IMR-90 (cell line): ENCODE measurements around the gene PID1. TPM values are rescaled to one million over a fixed set of nuclear protein-coding genes. Genes with fewer than 3 reads are reported as not detected.
A peak's percentile ranks its signal among the peaks of the same experiment; 100 is the strongest.

Source experiments
- ATAC-seq: fragments of 200-7000 bp; cut with Tn5 transposase; 2 replicates; pipeline ENCODE4 v1.9.1; 2020; ENCODE audit warnings: low read depth, mild to moderate bottlenecking, moderate library complexity
- BruUV-seq: library from RNA; stranded (reverse); fragments of 400-500 nt; replicated peaks from 2 replicates; lab custom pipeline; 2021; lab: Mats Ljungman, UMichigan
- CTCF ChIA-PET: fragments of 300-600 bp; formaldehyde crosslinking; extraction: SDS; loops from one replicate; lab custom pipeline; 2021; ENCODE audit warnings: antibody characterized with exemption; lab: Yijun Ruan, JAX
- POLR2A ChIA-PET: fragments of 300-600 bp; sonication (Branson Sonifier 250); formaldehyde crosslinking; loops from one replicate; lab custom pipeline; 2022; ENCODE audit warnings: antibody characterized with exemption; ENCODE audit not compliant: unreplicated experiment; lab: Charles Lee
- DNase-seq: peaks from one replicate; pipeline ENCODE4 v3.0.0; 2013
- H2AFZ ChIP-seq: replicated peaks from 2 replicates; pipeline ENCODE3; 2013; ENCODE audit warnings: low read length, mild to moderate bottlenecking; ENCODE audit not compliant: poor library complexity
- H2AK5ac ChIP-seq: 2 replicates; pipeline ENCODE4 v1.6.1; 2013; ENCODE audit warnings: low read depth, low read length, inconsistent platforms
- H2AK9ac ChIP-seq: replicated peaks from 2 replicates; pipeline ENCODE3; 2013; ENCODE audit warnings: mild to moderate bottlenecking, low read depth, low read length, moderate library complexity; ENCODE audit not compliant: poor library complexity
- H2BK120ac ChIP-seq: 2 replicates; pipeline ENCODE4 v1.6.1; 2013; ENCODE audit warnings: low read depth, low read length, inconsistent platforms
- H2BK15ac ChIP-seq: 3 replicates; pipeline ENCODE4 v1.6.1; 2013; ENCODE audit warnings: low read depth, low read length, inconsistent platforms
- H2BK20ac ChIP-seq: 2 replicates; pipeline ENCODE4 v1.6.1; 2013; ENCODE audit warnings: low read depth, mild to moderate bottlenecking, inconsistent platforms, low read length, moderate library complexity
- H2BK5ac ChIP-seq: 2 replicates; pipeline ENCODE4 v1.6.1; 2013; ENCODE audit warnings: mild to moderate bottlenecking, low read depth, low read length, inconsistent platforms; ENCODE audit not compliant: poor library complexity, severe bottlenecking
- H3K14ac ChIP-seq: replicated peaks from 2 replicates; pipeline ENCODE4 v1.6.1; 2013; ENCODE audit warnings: low read depth, low read length, inconsistent platforms
- H3K18ac ChIP-seq: 2 replicates; pipeline ENCODE4 v1.6.1; 2013; ENCODE audit warnings: low read depth, low read length, control low read depth
- H3K23ac ChIP-seq: 2 replicates; pipeline ENCODE4 v1.6.1; 2013; ENCODE audit warnings: low read depth, low read length, inconsistent platforms
- H3K27ac ChIP-seq: 2 replicates; pipeline ENCODE4 v1.5.1; 2013; ENCODE audit warnings: mild to moderate bottlenecking, control low read depth, low read length; ENCODE audit not compliant: insufficient read depth
- H3K27me3 ChIP-seq: 2 replicates; pipeline ENCODE4 v1.6.1; 2013; ENCODE audit warnings: low read length; ENCODE audit not compliant: control insufficient read depth, insufficient read depth
- H3K36me3 ChIP-seq: 2 replicates; pipeline ENCODE4 v1.6.1; 2013; ENCODE audit warnings: low read length, mixed read lengths; ENCODE audit not compliant: control insufficient read depth, insufficient read depth
- H3K4ac ChIP-seq: 2 replicates; pipeline ENCODE4 v1.6.1; 2013; ENCODE audit warnings: low read depth, low read length, inconsistent platforms
- H3K4me1 ChIP-seq: 2 replicates; pipeline ENCODE4 v1.6.1; 2013; ENCODE audit warnings: low read length, mixed read lengths; ENCODE audit not compliant: control insufficient read depth, insufficient read depth
- H3K4me2 ChIP-seq: 2 replicates; pipeline ENCODE4 v1.6.1; 2013; ENCODE audit warnings: low read depth, mild to moderate bottlenecking, control low read depth, low read length, moderate library complexity
- H3K4me3 ChIP-seq: 2 replicates; pipeline ENCODE4 v1.5.1; 2013; ENCODE audit warnings: low read depth, mild to moderate bottlenecking, control low read depth, low read length, moderate library complexity; ENCODE audit not compliant: insufficient read depth
- H3K56ac ChIP-seq: 2 replicates; pipeline ENCODE4 v1.6.1; 2013; ENCODE audit warnings: low read length, inconsistent platforms; ENCODE audit not compliant: insufficient read depth; ENCODE audit errors: extremely low read depth
- H3K79me1 ChIP-seq, 2 experiments: 2 replicates each; pipeline ENCODE4 v1.6.1; 2013; ENCODE audit warnings: low read length in 2 of 2, inconsistent platforms in 1 of 2, low read depth in 1 of 2
- H3K9ac ChIP-seq: 2 replicates; pipeline ENCODE4 v1.6.1; 2013; ENCODE audit warnings: low read depth, low read length, control low read depth
- H3K9me1 ChIP-seq: 2 replicates; pipeline ENCODE4 v1.6.1; 2013; ENCODE audit warnings: low read length, inconsistent platforms; ENCODE audit not compliant: insufficient read depth
- H3K9me3 ChIP-seq: 2 replicates; pipeline ENCODE4 v1.6.1; 2013; ENCODE audit warnings: low read length; ENCODE audit not compliant: control insufficient read depth, insufficient read depth
- H4K20me1 ChIP-seq: 2 replicates; pipeline ENCODE4 v1.6.1; 2013; ENCODE audit warnings: low read length, inconsistent platforms; ENCODE audit not compliant: insufficient read depth
- H4K5ac ChIP-seq: 2 replicates; pipeline ENCODE4 v1.6.1; 2013; ENCODE audit warnings: mild to moderate bottlenecking, low read depth, low read length, control low read depth
- H4K8ac ChIP-seq, 2 experiments: 2 replicates each; pipeline ENCODE4 v1.6.1; 2013; ENCODE audit warnings: low read depth in 2 of 2, low read length in 2 of 2, control low read depth in 1 of 2, inconsistent platforms in 1 of 2
- H4K91ac ChIP-seq: 2 replicates; pipeline ENCODE4 v1.6.1; 2013; ENCODE audit warnings: low read depth, low read length, inconsistent platforms; ENCODE audit not compliant: insufficient read depth
- BHLHE40 ChIP-seq: fragments of 150-350 bp; IDR thresholded peaks from 2 replicates; pipeline ENCODE4 v1.6.1; 2016; ENCODE audit warnings: mild to moderate bottlenecking, low read depth, low read length
- CEBPB ChIP-seq: IDR thresholded peaks from 2 replicates; pipeline ENCODE4 v1.6.1; 2012; ENCODE audit warnings: low read depth, low read length, improper control_type of control experiment
- ELK1 ChIP-seq: fragments of 150-350 bp; IDR thresholded peaks from 2 replicates; pipeline ENCODE4 v1.6.1; 2016; ENCODE audit warnings: low read depth, mild to moderate bottlenecking, low read length, moderate library complexity, borderline replicate concordance
- FOS ChIP-seq: fragments of 150-350 bp; IDR thresholded peaks from 2 replicates; pipeline ENCODE4 v1.6.1; 2016; ENCODE audit warnings: low read depth, low read length
- MAFK ChIP-seq: IDR thresholded peaks from 2 replicates; pipeline ENCODE4 v1.6.1; 2012; ENCODE audit warnings: low read depth, low read length, improper control_type of control experiment
- MAZ ChIP-seq: IDR thresholded peaks from 2 replicates; pipeline ENCODE4 v1.6.1; 2012; ENCODE audit warnings: low read depth, mild to moderate bottlenecking, low read length, improper control_type of control experiment, moderate library complexity, borderline replicate concordance
- NFE2L2 ChIP-seq: fragments of 150-350 bp; IDR thresholded peaks from 2 replicates; pipeline ENCODE4 v1.6.1; 2016; ENCODE audit warnings: low read depth, mild to moderate bottlenecking, low read length
- POLR2A ChIP-seq: IDR thresholded peaks from 2 replicates; pipeline ENCODE4 v1.6.1; 2012; ENCODE audit warnings: mild to moderate bottlenecking, low read depth, low read length
- RAD21 ChIP-seq: IDR thresholded peaks from 2 replicates; pipeline ENCODE4 v1.6.1; 2012; ENCODE audit warnings: low read length, improper control_type of control experiment
- RCOR1 ChIP-seq: IDR thresholded peaks from 2 replicates; pipeline ENCODE4 v1.6.1; 2012; ENCODE audit warnings: mild to moderate bottlenecking, low read length, improper control_type of control experiment; ENCODE audit not compliant: insufficient replicate concordance
- RFX5 ChIP-seq: IDR thresholded peaks from 2 replicates; pipeline ENCODE4 v1.8.0; 2012; ENCODE audit warnings: low read depth, mild to moderate bottlenecking, low read length, moderate library complexity
- WGBS, 2 experiments: methylation state at CpG; one replicate each; pipeline versions ENCODE4 v1.1.5 to v1.1.7; 2013; ENCODE audit warnings: missing lambda C conversion rate in 2 of 2; ENCODE audit not compliant: insufficient read length in 1 of 2; ENCODE audit errors: extremely low coverage in 2 of 2; 5-methylcytosine and 5-hydroxymethylcytosine counted together
- dilution Hi-C: fragments of 300-500 bp; cut with HindIII; formaldehyde crosslinking; loops from one replicate; pipeline ENCODE4 v1.14.3; 2018; ENCODE audit warnings: low sequenced_read_pairs; ENCODE audit not compliant: unreplicated experiment
- in situ Hi-C: fragments of 300-500 bp; cut with MboI; formaldehyde crosslinking; loops from 3 replicates; pipeline ENCODE4 v1.14.3; 2019; ENCODE audit warnings: low sequenced_read_pairs, inconsistent platforms, mixed read lengths
- intact Hi-C: fragments of 100-400 bp; cut with micrococcal nuclease; formaldehyde crosslinking; loops from 2 replicates; pipeline ENCODE4 v1.10.0; 2022
- polyA plus RNA-seq, 3 experiments: library from polyadenylated mRNA; depleted of rRNA; stranded (reverse); fragments of >200 nt; gene quantifications; 2 replicates each; pipeline ENCODE4 v1.2.3, GENCODE V29; 2012; ENCODE audit warnings: low replicate concordance in 1 of 3
- total RNA-seq: library from RNA; depleted of rRNA; stranded (reverse); fragments of >200 nt; gene quantifications from 2 replicates; pipeline ENCODE4 v1.2.3, GENCODE V29; 2012
- TF ChIP-seq, protein P1 (sequence below): fragments of 150-350 bp; IDR thresholded peaks from 2 replicates; pipeline ENCODE4 v1.6.1; 2017; ENCODE audit warnings: mild to moderate bottlenecking, antibody characterized with exemption, low read length, low read depth

The PID1 gene
- total and polyA plus RNA-seq, 2 of the 4 experiments (the other 2 are of a cell fraction), result 0.90 to 1.9 TPM

DNA sequence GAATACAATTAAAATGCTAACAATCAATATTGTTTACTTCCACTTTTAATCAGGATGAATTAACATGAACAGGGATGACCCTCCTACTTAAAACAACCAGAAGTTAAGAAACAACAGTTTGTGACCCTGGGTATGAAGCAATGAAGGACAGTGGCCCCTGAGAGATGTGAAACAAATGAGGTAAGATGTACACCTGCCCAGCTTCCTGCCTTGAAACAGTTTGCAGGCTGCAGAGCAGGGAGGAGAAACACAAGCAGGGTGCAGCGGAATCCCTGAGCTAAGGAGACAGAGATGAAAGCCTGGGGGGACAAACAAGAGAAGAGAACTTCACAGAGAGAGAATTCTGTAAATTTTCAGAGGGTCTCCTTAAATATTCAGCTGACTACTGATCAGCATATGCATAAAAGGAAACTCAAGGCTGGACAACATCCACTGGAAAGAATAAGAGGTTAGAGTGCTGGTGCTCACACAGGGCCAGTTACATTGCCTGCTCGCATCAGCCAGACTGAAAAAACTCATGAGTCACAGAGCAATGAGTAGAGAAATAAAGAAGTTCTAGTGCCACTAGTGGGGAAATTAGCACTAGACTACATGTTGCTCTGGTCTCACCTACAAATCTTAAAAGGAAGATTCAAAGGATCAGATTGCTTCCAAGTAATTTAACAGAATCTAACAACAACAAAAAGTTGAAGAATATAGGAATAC is 106.4 kb downstream of the PID1 start:
- dilution Hi-C loops, result no loop called here
- ATAC-seq (peak; percentile 57), DNase-seq (peak; percentile 10)
- Histone ChIP-seq H4K20me1 (no peaks in the 10 kb centered on the region), H2AFZ (no peak overlapping the region), H3K4me1 (no peaks in the 10 kb centered on the region), H4K5ac (no peak overlapping the region), H3K27me3 (no peaks in the 10 kb centered on the region), H2AK5ac (no peak overlapping the region), H4K8ac (no peak overlapping the region), H2BK120ac (no peak overlapping the region), H3K79me1 (no peaks in the 10 kb centered on the region), H2AK9ac (no peak overlapping the region), H2BK5ac (no peak overlapping the region), H3K4ac (no peak overlapping the region), H3K4me2 (no peak overlapping the region), H3K9me3 (peaks cover 6% of the 10 kb centered on the region), H3K9ac (no peak overlapping the region), H3K14ac (no peak overlapping the region), H3K36me3 (no peaks in the 10 kb centered on the region), H3K9me1 (no peaks in the 10 kb centered on the region), H3K18ac (no peak overlapping the region), H3K4me3 (no peak overlapping the region), H4K91ac (no peak overlapping the region), H2BK20ac (no peak overlapping the region), H3K56ac (no peak overlapping the region), H2BK15ac (no peak overlapping the region), H3K23ac (no peak overlapping the region), H3K27ac (no peak overlapping the region)
- WGBS, 2 experiments, result no CpG with 5 or more reads among the region's 2 CpGs
- BruUV-seq, result no TSS peak
- in situ Hi-C loops, result no loop called here
- TF ChIP-seq MAZ (no peak), ELK1 (no peak), POLR2A (no peak), RFX5 (no peak), MAFK (no peak), CEBPB (no peak), NFE2L2 (no peak), FOS (no peak), RAD21 (no peak), RCOR1 (no peak), BHLHE40 (no peak)
- TF ChIP-seq, protein P1, sequence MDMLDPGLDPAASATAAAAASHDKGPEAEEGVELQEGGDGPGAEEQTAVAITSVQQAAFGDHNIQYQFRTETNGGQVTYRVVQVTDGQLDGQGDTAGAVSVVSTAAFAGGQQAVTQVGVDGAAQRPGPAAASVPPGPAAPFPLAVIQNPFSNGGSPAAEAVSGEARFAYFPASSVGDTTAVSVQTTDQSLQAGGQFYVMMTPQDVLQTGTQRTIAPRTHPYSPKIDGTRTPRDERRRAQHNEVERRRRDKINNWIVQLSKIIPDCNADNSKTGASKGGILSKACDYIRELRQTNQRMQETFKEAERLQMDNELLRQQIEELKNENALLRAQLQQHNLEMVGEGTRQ, result no peak
- intact Hi-C loops, result no loop called here
- POLR2A ChIA-PET, result no interaction called here
- CTCF ChIA-PET, result no interaction called here
